DND-41 (cell line): ENCODE results near the gene BMPER.

Source experiments
- EZH2 ChIP-seq: IDR thresholded peaks from 3 replicates; pipeline ENCODE4 v1.6.1; 2012; ENCODE audit warnings: borderline replicate concordance, low read depth, mild to moderate bottlenecking, moderate library complexity, low read length, inconsistent platforms; ENCODE audit not compliant: severe bottlenecking
- TF ChIP-seq, protein P1 (sequence below): IDR thresholded peaks from 2 replicates; pipeline ENCODE4 v1.5.1; 2012; ENCODE audit warnings: borderline replicate concordance, low read length, moderate library complexity, mild to moderate bottlenecking; ENCODE audit not compliant: poor library complexity, severe bottlenecking; ENCODE audit errors: extremely low read depth

DNA sequence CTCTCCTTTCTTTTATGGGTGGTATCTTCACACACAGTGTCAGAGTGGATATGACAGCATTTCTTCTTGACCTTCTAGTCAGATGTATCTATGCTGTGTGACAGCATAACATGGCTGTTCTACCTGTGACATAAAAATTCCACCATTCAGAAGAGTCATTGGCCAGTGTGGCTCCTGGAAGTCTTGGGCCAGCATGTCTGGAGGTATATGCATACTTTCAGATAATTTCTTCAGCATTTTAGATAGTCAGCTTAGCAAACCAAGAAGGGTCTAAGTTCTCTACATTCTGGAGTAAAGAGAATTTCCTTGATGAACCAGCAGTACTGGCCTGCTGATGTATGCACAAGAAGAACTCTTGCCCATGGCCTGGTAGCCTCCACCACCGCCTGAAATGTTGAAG, 179.3 kb downstream of the BMPER start:
- TF ChIP-seq, protein P1, sequence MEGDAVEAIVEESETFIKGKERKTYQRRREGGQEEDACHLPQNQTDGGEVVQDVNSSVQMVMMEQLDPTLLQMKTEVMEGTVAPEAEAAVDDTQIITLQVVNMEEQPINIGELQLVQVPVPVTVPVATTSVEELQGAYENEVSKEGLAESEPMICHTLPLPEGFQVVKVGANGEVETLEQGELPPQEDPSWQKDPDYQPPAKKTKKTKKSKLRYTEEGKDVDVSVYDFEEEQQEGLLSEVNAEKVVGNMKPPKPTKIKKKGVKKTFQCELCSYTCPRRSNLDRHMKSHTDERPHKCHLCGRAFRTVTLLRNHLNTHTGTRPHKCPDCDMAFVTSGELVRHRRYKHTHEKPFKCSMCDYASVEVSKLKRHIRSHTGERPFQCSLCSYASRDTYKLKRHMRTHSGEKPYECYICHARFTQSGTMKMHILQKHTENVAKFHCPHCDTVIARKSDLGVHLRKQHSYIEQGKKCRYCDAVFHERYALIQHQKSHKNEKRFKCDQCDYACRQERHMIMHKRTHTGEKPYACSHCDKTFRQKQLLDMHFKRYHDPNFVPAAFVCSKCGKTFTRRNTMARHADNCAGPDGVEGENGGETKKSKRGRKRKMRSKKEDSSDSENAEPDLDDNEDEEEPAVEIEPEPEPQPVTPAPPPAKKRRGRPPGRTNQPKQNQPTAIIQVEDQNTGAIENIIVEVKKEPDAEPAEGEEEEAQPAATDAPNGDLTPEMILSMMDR: no peak
- TF ChIP-seq EZH2: no peak
